K562 (cell line): ENCODE results near the gene MOSPD3. TPM values are rescaled to one million over a fixed set of nuclear protein-coding genes. Genes with fewer than 3 reads are reported as not detected.
A peak's percentile ranks its signal among the peaks of the same experiment; 100 is the strongest.

Source experiments
- DMBX1 ChIP-seq: fragments of 250-450 bp; sonication (Bioruptor Pico); IDR thresholded peaks from 2 replicates; pipeline ENCODE4 v1.8.0; 2022; ENCODE audit warnings: inconsistent platforms, mild to moderate bottlenecking, moderate library complexity, borderline replicate concordance
- E2F1 ChIP-seq: sonication (generic); formaldehyde crosslinking; IDR thresholded peaks from 2 replicates; pipeline ENCODE4 v1.8.1; 2023; ENCODE audit warnings: mild to moderate bottlenecking, missing genetic modification reagents, moderate library complexity
- JUN ChIP-seq, 2 experiments: sonication (generic) in 1 of 2; formaldehyde crosslinking in 1 of 2; IDR thresholded peaks; 2 replicates each; pipeline versions ENCODE4 v1.6.1 to v1.8.0; 2012 to 2022; ENCODE audit warnings: borderline replicate concordance in 2 of 2, mild to moderate bottlenecking in 2 of 2, improper control_type of control experiment in 1 of 2, low read depth in 1 of 2, low read length in 1 of 2, missing genetic modification reagents in 1 of 2
- MEF2A ChIP-seq: IDR thresholded peaks from 2 replicates; pipeline ENCODE4 v1.6.1; 2011; ENCODE audit warnings: low read depth, mild to moderate bottlenecking, low read length, moderate library complexity; ENCODE audit not compliant: control insufficient read depth
- NR1H2 ChIP-seq: sonication (generic); formaldehyde crosslinking; IDR thresholded peaks from 2 replicates; pipeline ENCODE4 v1.4.0; 2020; ENCODE audit warnings: mild to moderate bottlenecking, missing genetic modification reagents
- REST ChIP-seq, 2 experiments: fragments of 450-650 bp; formaldehyde crosslinking in 1 of 2; IDR thresholded peaks; 2 replicates each; pipeline versions ENCODE4 v1.4.0 to v1.6.1; 2014 to 2020; ENCODE audit warnings: mild to moderate bottlenecking in 2 of 2, borderline replicate concordance in 1 of 2, low read depth in 1 of 2
- THAP12 ChIP-seq: fragments of 250-450 bp; sonication (Bioruptor Pico); IDR thresholded peaks from 2 replicates; pipeline ENCODE4 v1.9.0; 2021; ENCODE audit warnings: mild to moderate bottlenecking, inconsistent platforms
- ZNF408 ChIP-seq: fragments of 250-450 bp; sonication (Bioruptor Pico); IDR thresholded peaks from 2 replicates; pipeline ENCODE4 v1.4.0; 2020; ENCODE audit warnings: low read depth, mild to moderate bottlenecking, moderate library complexity
- ZNF511 ChIP-seq: sonication (generic); formaldehyde crosslinking; IDR thresholded peaks from 2 replicates; pipeline ENCODE4 v1.8.0; 2022; ENCODE audit warnings: mild to moderate bottlenecking, missing genetic modification reagents
- polyA plus RNA-seq, 8 experiments: library from polyadenylated mRNA; depleted of rRNA in 4 of 8; stranded (reverse) in 5 of 8; unstranded in 3 of 8; fragments of >200 nt; fragmentation: Nextera tagmentation in 2 of 8; fragmentation: Illumina TruSeq in 1 of 8; extraction: Ambion mirVana in 2 of 8; extraction: Trizol in 1 of 8; gene quantifications; 2 replicates each; pipeline versions ENCODE4 v1.2.1 to v1.2.3, GENCODE V29; 2011 to 2014; ENCODE audit warnings: inconsistent platforms in 1 of 8, missing spikeins in 1 of 8
- total RNA-seq, 7 experiments: library from RNA; depleted of rRNA in 6 of 7; stranded (reverse); fragments of >200 nt in 6 of 7; fragmentation: Illumina TruSeq in 2 of 7; extraction: Trizol in 2 of 7; gene quantifications; 2 replicates each; pipeline versions ENCODE4 v1.2.1 to v1.2.3, GENCODE V29; 2011 to 2021; ENCODE audit warnings: low replicate concordance in 1 of 7
- TF ChIP-seq, protein P1 (sequence below): fragments of 250-450 bp; sonication (Bioruptor Pico); IDR thresholded peaks from 2 replicates; pipeline ENCODE4 v1.4.0; 2020; ENCODE audit warnings: mild to moderate bottlenecking

Gene MOSPD3
- total and polyA plus RNA-seq, 9 of the 15 experiments (the other 6 are each of a cell fraction or from before 2014, with no cell fraction given), result 1.4 to 32.1 (median 7.3) TPM

DNA sequence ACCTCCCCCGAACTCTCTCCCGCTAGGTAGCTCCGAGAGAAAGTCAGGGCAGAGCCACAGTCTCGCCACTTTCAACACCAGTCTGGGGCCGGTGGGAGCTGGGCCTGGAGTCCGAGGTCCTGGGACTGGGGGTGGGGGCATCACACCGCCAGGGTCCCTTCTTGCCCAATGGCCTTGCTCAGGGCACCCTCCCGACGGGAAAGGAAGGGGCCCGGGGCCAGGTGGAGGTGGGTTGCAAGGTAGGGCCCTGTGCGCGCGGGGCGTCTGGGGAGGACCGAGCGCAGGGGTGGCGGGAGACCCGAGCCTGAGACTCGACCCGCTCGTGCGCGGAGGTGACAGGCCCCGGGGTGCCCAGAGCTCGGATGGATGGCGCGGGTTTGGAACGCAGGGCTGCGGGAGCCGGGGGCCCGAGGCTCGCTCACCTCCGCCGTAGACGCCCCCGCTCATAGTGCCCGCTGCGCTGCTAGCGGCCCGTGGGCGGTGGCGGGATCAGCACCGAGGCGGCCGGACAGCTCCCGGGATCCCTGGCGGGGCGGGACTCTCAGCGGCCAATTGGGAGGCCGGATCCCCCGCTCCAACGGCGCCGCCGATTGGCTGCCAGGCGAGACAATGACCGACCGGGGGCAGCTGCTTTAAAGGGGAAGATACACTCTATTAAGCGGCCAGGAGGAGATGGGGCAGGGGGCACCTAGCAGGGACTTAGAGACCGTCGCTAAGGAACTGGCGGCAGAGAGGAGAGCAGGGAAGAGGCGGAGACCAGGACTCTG lies 43.8 kb downstream of the MOSPD3 start, which contains the start of gene ACTL6B (continued):
- 0 out of 2 replicates have a peak, but pooled peaks have one; percentile 60 for TF ChIP-seq NR1H2 (CRISPR knock-in tag)
- no peak for TF ChIP-seq THAP12 (CRISPR knock-in tag)
- TF ChIP-seq MEF2A, result no peak
- no peak for TF ChIP-seq ZNF408 (CRISPR knock-in tag)
- TF ChIP-seq, protein P1, sequence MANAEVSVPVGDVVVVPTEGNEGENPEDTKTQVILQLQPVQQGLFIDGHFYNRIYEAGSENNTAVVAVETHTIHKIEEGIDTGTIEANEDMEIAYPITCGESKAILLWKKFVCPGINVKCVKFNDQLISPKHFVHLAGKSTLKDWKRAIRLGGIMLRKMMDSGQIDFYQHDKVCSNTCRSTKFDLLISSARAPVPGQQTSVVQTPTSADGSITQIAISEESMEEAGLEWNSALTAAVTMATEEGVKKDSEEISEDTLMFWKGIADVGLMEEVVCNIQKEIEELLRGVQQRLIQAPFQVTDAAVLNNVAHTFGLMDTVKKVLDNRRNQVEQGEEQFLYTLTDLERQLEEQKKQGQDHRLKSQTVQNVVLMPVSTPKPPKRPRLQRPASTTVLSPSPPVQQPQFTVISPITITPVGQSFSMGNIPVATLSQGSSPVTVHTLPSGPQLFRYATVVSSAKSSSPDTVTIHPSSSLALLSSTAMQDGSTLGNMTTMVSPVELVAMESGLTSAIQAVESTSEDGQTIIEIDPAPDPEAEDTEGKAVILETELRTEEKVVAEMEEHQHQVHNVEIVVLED, result no peak; the same call in 1 of the 2 replicates
- peak; percentile 74; the same call in 1 of the 2 replicates for TF ChIP-seq DMBX1 (CRISPR knock-in tag)
- peak; percentile 99 for TF ChIP-seq ZNF511
- peak; percentile 100 for TF ChIP-seq REST (IDR thresholded peaks at IDR 0.05; ENCODE audit: borderline replicate concordance)
- TF ChIP-seq REST (CRISPR knock-in tag; IDR thresholded peaks at IDR 0.05; ENCODE audit: low read depth), result peak; percentile 100
- TF ChIP-seq E2F1, result peak; percentile 94
- no peak; the same call in 1 of the 2 replicates for TF ChIP-seq JUN (IDR thresholded peaks at IDR 0.05; ENCODE audit: borderline replicate concordance, low read depth, low read length)
- TF ChIP-seq JUN (CRISPR knock-in tag; IDR thresholded peaks at IDR 0.05; ENCODE audit: borderline replicate concordance), result peak; percentile 76; the same call in 1 of the 2 replicates
